Liver (tissue), 9 donors: Measurements from ENCODE around the gene IQSEC1. TPM values are rescaled to one million over a fixed set of nuclear protein-coding genes. Genes with fewer than 3 reads are reported as not detected.

Source experiments
- DNase-seq: peaks from one replicate; pipeline ENCODE4 v3.0.0-alpha.2; 2017; ENCODE audit warnings: low spot score
- H3K27ac ChIP-seq, 2 donors: one replicate each; pipeline ENCODE4 v1.7.0; 2013; ENCODE audit warnings: inconsistent platforms in 2 of 2, low read length in 2 of 2, control low read depth in 1 of 2, low read depth in 1 of 2, mild to moderate bottlenecking in 1 of 2
- H3K27me3 ChIP-seq, 4 donors: one replicate each; pipeline versions ENCODE4 v1.6.1 to v1.7.0; 2013; ENCODE audit warnings: low read length in 3 of 4, inconsistent platforms in 1 of 4, mild to moderate bottlenecking in 1 of 4, moderate library complexity in 1 of 4; ENCODE audit not compliant: control insufficient read depth in 4 of 4, insufficient read depth in 4 of 4
- H3K36me3 ChIP-seq, 4 donors: one replicate each; pipeline versions ENCODE4 v1.6.1 to v1.7.0; 2013; ENCODE audit warnings: low read length in 3 of 4, mild to moderate bottlenecking in 3 of 4, low read depth in 1 of 4, moderate library complexity in 1 of 4; ENCODE audit not compliant: control insufficient read depth in 4 of 4, insufficient read depth in 3 of 4
- H3K4me1 ChIP-seq, 4 donors: one replicate each; pipeline versions ENCODE4 v1.6.1 to v1.7.0; 2013; ENCODE audit warnings: low read length in 3 of 4, mild to moderate bottlenecking in 3 of 4, moderate library complexity in 1 of 4; ENCODE audit not compliant: control insufficient read depth in 4 of 4, insufficient read depth in 4 of 4
- H3K4me3 ChIP-seq, 3 donors: one replicate each; pipeline versions ENCODE4 v1.6.1 to v1.7.0; 2013; ENCODE audit warnings: low read length in 3 of 3, control low read depth in 1 of 3, low read depth in 1 of 3, mild to moderate bottlenecking in 1 of 3
- H3K9ac ChIP-seq, 2 donors: one replicate each; pipeline ENCODE4 v1.7.0; 2013; ENCODE audit warnings: low read length in 2 of 2, mild to moderate bottlenecking in 2 of 2, moderate library complexity in 2 of 2, control low read depth in 1 of 2, low read depth in 1 of 2
- H3K9me3 ChIP-seq, 4 donors: one replicate each; pipeline versions ENCODE4 v1.6.1 to v1.7.0; 2013; ENCODE audit warnings: low read length in 3 of 4; ENCODE audit not compliant: control insufficient read depth in 4 of 4
- EGR1 ChIP-seq, 2 donors: IDR thresholded peaks; 2 replicates each; pipeline ENCODE4 v1.6.1; 2016 to 2018; ENCODE audit warnings: antibody characterized with exemption in 2 of 2, low read depth in 2 of 2
- FOXA1 ChIP-seq: IDR thresholded peaks from 2 replicates; pipeline ENCODE4 v1.6.1; 2016; ENCODE audit warnings: antibody characterized with exemption
- FOXA2 ChIP-seq: IDR thresholded peaks from 2 replicates; pipeline ENCODE4 v1.6.1; 2016; ENCODE audit warnings: antibody characterized with exemption
- GABPA ChIP-seq, 2 donors: IDR thresholded peaks in 1 of 2; conservative IDR thresholded peaks in 1 of 2; 2 replicates each; pipeline ENCODE4 v1.6.1; 2016; ENCODE audit warnings: antibody characterized with exemption in 2 of 2, mild to moderate bottlenecking in 1 of 2, moderate library complexity in 1 of 2
- HNF4A ChIP-seq, 2 donors: conservative IDR thresholded peaks; 2 replicates each; pipeline ENCODE4 v1.6.1; 2016; ENCODE audit warnings: antibody characterized with exemption in 2 of 2, mild to moderate bottlenecking in 2 of 2
- HNF4G ChIP-seq: IDR thresholded peaks from 2 replicates; pipeline ENCODE4 v1.6.1; 2016; ENCODE audit warnings: antibody characterized with exemption
- JUND ChIP-seq, 2 donors: IDR thresholded peaks; 2 replicates each; pipeline ENCODE4 v1.6.1; 2016; ENCODE audit warnings: antibody characterized with exemption in 2 of 2
- NR2F2 ChIP-seq: IDR thresholded peaks from 2 replicates; pipeline ENCODE4 v1.6.1; 2016; ENCODE audit warnings: antibody characterized with exemption
- RAD21 ChIP-seq, 2 donors: IDR thresholded peaks; 2 replicates each; pipeline ENCODE4 v1.6.1; 2016; ENCODE audit warnings: antibody characterized with exemption in 2 of 2, mild to moderate bottlenecking in 2 of 2
- RXRA ChIP-seq, 2 donors: IDR thresholded peaks; 2 replicates each; pipeline ENCODE4 v1.6.1; 2017 to 2018; ENCODE audit warnings: antibody characterized with exemption in 2 of 2, mild to moderate bottlenecking in 1 of 2
- SP1 ChIP-seq: IDR thresholded peaks from 2 replicates; pipeline ENCODE4 v1.6.1; 2018; ENCODE audit warnings: antibody characterized with exemption, mild to moderate bottlenecking
- TAF1 ChIP-seq: conservative IDR thresholded peaks from 2 replicates; pipeline ENCODE4 v1.6.1; 2016; ENCODE audit warnings: antibody characterized with exemption, mild to moderate bottlenecking
- YY1 ChIP-seq: IDR thresholded peaks from 2 replicates; pipeline ENCODE4 v1.6.1; 2016; ENCODE audit warnings: antibody characterized with exemption, mild to moderate bottlenecking
- WGBS: extraction: QIAGEN DNeasy Blood & Tissue Kit; methylation state at CpG from one replicate; pipeline ENCODE4 v1.1.7; 2013; 5-methylcytosine and 5-hydroxymethylcytosine counted together
- polyA plus RNA-seq, 2 donors: library from polyadenylated mRNA; stranded (reverse) in 1 of 2; unstranded in 1 of 2; fragments of 200-250 nt in 1 of 2; fragments of >200 nt in 1 of 2; fragmentation: Nextera tagmentation in 1 of 2; extraction: Ambion mirVana in 1 of 2; gene quantifications; one replicate each; pipeline versions ENCODE4 v1.2.1 to v1.2.3, GENCODE V29; 2013 to 2015
- total RNA-seq, 2 donors: library from RNA; depleted of rRNA; stranded (reverse); fragments of >200 nt; gene quantifications; one replicate each; pipeline ENCODE4 v1.2.3, GENCODE V29; 2014
- TF ChIP-seq, protein P1 (sequence below): IDR thresholded peaks from 2 replicates; pipeline ENCODE4 v1.6.1; 2016; ENCODE audit warnings: antibody characterized with exemption, mild to moderate bottlenecking
- TF ChIP-seq, protein P2 (sequence below): IDR thresholded peaks from 2 replicates; pipeline ENCODE4 v1.6.1; 2016; ENCODE audit warnings: antibody characterized with exemption
- TF ChIP-seq, protein P3 (sequence below): fragments of 150-350 bp; IDR thresholded peaks from 2 replicates; pipeline ENCODE4 v1.5.1; 2017; ENCODE audit warnings: improper control_type of control experiment, low read depth, low read length; ENCODE audit not compliant: missing input control
- TF ChIP-seq, protein P4 (sequence below): IDR thresholded peaks from 2 replicates; pipeline ENCODE4 v1.6.1; 2016; ENCODE audit warnings: antibody characterized with exemption
- TF ChIP-seq, protein P5 (sequence below): IDR thresholded peaks from 2 replicates; pipeline ENCODE4 v1.6.1; 2016; ENCODE audit warnings: antibody characterized with exemption
- donor health status: healthy.
- donor health status: healthy.
- donor health status: healthy.
- donor health status: healthy.
- donor health status: healthy.

The IQSEC1 gene
- total and polyA plus RNA-seq, 4 donors, result 12.7 to 56.0 (median 36.2) TPM

DNA sequence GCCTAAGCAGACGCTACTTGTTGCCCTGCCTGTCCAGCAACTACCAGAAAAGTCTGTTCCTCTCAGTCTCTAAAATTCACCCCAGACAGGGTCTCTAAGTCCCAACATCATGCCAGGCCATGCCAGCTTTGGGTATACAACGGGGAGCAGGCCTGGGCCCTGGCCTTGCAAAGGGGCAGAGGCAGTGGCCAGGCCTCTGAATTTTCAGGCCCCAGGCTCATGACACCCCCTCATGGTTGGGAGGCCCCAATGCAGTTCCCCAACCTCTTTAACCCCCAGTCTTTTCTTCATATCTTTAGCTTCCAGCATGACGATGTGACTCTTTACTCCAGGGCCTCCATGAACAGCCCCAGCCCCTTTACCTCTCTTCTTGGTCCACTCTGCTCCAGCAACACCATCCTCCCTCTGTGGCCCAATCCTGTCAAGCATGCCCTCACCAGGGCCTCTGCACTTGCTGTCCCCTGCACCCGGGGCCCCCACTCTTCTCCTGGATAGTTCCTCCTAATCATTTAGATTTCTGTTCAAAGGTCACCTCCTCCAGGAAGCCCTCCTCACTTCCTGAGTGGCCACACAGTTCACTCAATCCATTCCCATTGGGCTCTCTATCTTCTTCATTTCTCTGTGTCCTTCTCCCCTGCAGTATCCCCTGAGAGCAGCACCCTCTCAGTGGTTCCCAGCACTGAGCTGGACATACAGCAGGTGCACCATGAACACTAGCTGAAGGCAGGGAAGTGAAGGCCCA lies 4.8 kb downstream of the IQSEC1 start:
- TF ChIP-seq SP1 (no peak), TAF1 (no peak), FOXA2 (no peak), JUND (IDR thresholded peaks at IDR 0.05) (no peak), EGR1 (IDR thresholded peaks at IDR 0.05; ENCODE audit: low read depth in 2 of 2) (no peak), RAD21 (IDR thresholded peaks at IDR 0.05) (no peak), FOXA1 (no peak), RXRA (IDR thresholded peaks at IDR 0.05) (no peak), GABPA (IDR thresholded peaks at IDR 0.05 in 1 of 2, conservative IDR thresholded peaks at IDR 0.05 in 1 of 2) (no peak), HNF4G (no peak), HNF4A (conservative IDR thresholded peaks at IDR 0.05) (no peak)
- TF ChIP-seq, protein P1, sequence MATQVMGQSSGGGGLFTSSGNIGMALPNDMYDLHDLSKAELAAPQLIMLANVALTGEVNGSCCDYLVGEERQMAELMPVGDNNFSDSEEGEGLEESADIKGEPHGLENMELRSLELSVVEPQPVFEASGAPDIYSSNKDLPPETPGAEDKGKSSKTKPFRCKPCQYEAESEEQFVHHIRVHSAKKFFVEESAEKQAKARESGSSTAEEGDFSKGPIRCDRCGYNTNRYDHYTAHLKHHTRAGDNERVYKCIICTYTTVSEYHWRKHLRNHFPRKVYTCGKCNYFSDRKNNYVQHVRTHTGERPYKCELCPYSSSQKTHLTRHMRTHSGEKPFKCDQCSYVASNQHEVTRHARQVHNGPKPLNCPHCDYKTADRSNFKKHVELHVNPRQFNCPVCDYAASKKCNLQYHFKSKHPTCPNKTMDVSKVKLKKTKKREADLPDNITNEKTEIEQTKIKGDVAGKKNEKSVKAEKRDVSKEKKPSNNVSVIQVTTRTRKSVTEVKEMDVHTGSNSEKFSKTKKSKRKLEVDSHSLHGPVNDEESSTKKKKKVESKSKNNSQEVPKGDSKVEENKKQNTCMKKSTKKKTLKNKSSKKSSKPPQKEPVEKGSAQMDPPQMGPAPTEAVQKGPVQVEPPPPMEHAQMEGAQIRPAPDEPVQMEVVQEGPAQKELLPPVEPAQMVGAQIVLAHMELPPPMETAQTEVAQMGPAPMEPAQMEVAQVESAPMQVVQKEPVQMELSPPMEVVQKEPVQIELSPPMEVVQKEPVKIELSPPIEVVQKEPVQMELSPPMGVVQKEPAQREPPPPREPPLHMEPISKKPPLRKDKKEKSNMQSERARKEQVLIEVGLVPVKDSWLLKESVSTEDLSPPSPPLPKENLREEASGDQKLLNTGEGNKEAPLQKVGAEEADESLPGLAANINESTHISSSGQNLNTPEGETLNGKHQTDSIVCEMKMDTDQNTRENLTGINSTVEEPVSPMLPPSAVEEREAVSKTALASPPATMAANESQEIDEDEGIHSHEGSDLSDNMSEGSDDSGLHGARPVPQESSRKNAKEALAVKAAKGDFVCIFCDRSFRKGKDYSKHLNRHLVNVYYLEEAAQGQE, result no peak
- TF ChIP-seq, protein P2, sequence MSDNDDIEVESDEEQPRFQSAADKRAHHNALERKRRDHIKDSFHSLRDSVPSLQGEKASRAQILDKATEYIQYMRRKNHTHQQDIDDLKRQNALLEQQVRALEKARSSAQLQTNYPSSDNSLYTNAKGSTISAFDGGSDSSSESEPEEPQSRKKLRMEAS, result no peak
- H3K9ac ChIP-seq, result no peak overlapping the region
- H3K27me3 ChIP-seq, result no peaks in the 10 kb centered on the region
- no peak for DNase-seq
- 68% methylated on average over 4 of the region's 4 CpGs for WGBS
- H3K36me3 ChIP-seq, result no peaks in the 10 kb centered on the region
- no peak overlapping the region for H3K27ac ChIP-seq
- H3K9me3 ChIP-seq, result no peaks in the 10 kb centered on the region
- H3K4me3 ChIP-seq, result no peak overlapping the region
- H3K4me1 ChIP-seq, result no peaks in the 10 kb centered on the region

DNA sequence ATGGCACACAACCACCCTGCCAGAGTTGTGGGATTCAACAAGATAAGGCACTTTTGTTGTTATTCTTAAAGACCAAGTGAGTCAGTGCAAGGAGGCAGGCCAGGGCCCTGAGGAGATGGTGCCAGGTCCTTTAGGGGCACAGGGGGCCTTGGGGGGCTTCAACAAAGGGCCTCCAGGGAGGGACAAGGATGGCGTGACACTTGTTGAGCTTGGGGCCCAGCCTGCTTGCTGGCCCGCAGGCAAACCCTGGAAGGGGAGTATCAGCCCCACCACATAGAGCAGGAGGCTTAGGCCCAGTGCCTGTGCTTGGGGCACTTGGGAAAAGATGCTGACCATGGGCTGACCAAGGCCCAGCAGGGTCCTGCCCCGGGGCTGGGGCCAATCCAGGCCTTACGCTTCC lies 5.5 kb downstream of the IQSEC1 start:
- Histone ChIP-seq H3K4me1 (no peaks in the 10 kb centered on the region), H3K27ac (no peak overlapping the region), H3K9ac (no peak overlapping the region), H3K4me3 (no peak overlapping the region), H3K9me3 (no peaks in the 10 kb centered on the region), H3K27me3 (no peaks in the 10 kb centered on the region), H3K36me3 (no peaks in the 10 kb centered on the region)
- no peak for TF ChIP-seq EGR1 (IDR thresholded peaks at IDR 0.05; ENCODE audit: low read depth in 2 of 2)
- no peak for DNase-seq
- 99% methylated on average over 4 of the region's 4 CpGs for WGBS

DNA sequence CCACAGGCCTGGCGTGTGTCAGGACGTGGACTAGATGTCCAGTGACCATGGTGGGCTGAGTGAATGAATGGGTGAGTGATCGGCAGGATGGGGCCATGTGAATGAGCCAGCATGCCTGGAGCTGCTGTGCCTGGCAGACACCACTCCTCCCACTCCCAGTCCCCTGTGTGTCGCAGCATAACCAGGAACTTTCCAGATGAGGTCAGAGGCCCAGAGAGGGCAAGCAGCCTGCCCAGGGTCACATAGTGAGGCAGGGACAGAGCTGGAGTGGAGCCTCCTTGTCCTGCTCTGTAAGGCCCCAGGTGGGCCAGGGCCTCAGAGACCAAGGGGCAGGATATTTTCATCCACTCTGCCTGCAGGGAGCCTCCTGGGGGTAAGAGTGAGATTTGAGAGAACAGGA lies 6.4 kb downstream of the IQSEC1 start:
- Histone ChIP-seq H3K9me3 (no peaks in the 10 kb centered on the region), H3K9ac (no peak overlapping the region), H3K36me3 (no peaks in the 10 kb centered on the region), H3K4me1 (no peaks in the 10 kb centered on the region), H3K27me3 (no peaks in the 10 kb centered on the region), H3K27ac (no peak overlapping the region), H3K4me3 (no peak overlapping the region)
- 92% methylated on average over 4 of the region's 4 CpGs for WGBS
- DNase-seq, result no peak
- no peak for TF ChIP-seq EGR1 (IDR thresholded peaks at IDR 0.05; ENCODE audit: low read depth in 2 of 2)
- no peak for TF ChIP-seq RXRA (IDR thresholded peaks at IDR 0.05)
- TF ChIP-seq, protein P2, result no peak
- no peak for TF ChIP-seq NR2F2
- no peak for TF ChIP-seq TAF1
- TF ChIP-seq, protein P3, sequence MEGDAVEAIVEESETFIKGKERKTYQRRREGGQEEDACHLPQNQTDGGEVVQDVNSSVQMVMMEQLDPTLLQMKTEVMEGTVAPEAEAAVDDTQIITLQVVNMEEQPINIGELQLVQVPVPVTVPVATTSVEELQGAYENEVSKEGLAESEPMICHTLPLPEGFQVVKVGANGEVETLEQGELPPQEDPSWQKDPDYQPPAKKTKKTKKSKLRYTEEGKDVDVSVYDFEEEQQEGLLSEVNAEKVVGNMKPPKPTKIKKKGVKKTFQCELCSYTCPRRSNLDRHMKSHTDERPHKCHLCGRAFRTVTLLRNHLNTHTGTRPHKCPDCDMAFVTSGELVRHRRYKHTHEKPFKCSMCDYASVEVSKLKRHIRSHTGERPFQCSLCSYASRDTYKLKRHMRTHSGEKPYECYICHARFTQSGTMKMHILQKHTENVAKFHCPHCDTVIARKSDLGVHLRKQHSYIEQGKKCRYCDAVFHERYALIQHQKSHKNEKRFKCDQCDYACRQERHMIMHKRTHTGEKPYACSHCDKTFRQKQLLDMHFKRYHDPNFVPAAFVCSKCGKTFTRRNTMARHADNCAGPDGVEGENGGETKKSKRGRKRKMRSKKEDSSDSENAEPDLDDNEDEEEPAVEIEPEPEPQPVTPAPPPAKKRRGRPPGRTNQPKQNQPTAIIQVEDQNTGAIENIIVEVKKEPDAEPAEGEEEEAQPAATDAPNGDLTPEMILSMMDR, result no peak
- no peak for TF ChIP-seq GABPA (IDR thresholded peaks at IDR 0.05 in 1 of 2, conservative IDR thresholded peaks at IDR 0.05 in 1 of 2)
- TF ChIP-seq, protein P4, sequence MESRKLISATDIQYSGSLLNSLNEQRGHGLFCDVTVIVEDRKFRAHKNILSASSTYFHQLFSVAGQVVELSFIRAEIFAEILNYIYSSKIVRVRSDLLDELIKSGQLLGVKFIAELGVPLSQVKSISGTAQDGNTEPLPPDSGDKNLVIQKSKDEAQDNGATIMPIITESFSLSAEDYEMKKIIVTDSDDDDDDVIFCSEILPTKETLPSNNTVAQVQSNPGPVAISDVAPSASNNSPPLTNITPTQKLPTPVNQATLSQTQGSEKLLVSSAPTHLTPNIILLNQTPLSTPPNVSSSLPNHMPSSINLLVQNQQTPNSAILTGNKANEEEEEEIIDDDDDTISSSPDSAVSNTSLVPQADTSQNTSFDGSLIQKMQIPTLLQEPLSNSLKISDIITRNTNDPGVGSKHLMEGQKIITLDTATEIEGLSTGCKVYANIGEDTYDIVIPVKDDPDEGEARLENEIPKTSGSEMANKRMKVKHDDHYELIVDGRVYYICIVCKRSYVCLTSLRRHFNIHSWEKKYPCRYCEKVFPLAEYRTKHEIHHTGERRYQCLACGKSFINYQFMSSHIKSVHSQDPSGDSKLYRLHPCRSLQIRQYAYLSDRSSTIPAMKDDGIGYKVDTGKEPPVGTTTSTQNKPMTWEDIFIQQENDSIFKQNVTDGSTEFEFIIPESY, result no peak
- TF ChIP-seq RAD21 (IDR thresholded peaks at IDR 0.05), result no peak
- no peak for TF ChIP-seq HNF4G
- no peak for TF ChIP-seq SP1
- no peak for TF ChIP-seq YY1
- TF ChIP-seq, protein P5, sequence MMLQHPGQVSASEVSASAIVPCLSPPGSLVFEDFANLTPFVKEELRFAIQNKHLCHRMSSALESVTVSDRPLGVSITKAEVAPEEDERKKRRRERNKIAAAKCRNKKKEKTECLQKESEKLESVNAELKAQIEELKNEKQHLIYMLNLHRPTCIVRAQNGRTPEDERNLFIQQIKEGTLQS, result no peak
- no peak for TF ChIP-seq FOXA2
- TF ChIP-seq FOXA1, result no peak
- TF ChIP-seq JUND (IDR thresholded peaks at IDR 0.05), result no peak
